Activated T-cell treated with anti-CD3 and anti-CD28 coated beads, Interleukin-2, amount 50 U/mL, for 4 hours (primary cell): ENCODE data around the gene KCNA4. TPM values are rescaled to one million over a fixed set of nuclear protein-coding genes. Genes with fewer than 3 reads are reported as not detected.

ENCODE experiments used
- ATAC-seq, 2 donors: fragments of 200-7000 bp; cut with Tn5 transposase; one replicate each; pipeline ENCODE4 v1.10.0; 2021
- DNase-seq: peaks from one replicate; pipeline ENCODE4 v3.0.0-alpha.2; 2020
- H3K27me3 Mint-ChIP-seq: one replicate; pipeline ENCODE4 v1.8.0; 2021; ENCODE audit warnings: low read depth, mixed read lengths
- H3K36me3 Mint-ChIP-seq: one replicate; pipeline ENCODE4 v1.8.0; 2022; ENCODE audit warnings: mixed read lengths; ENCODE audit not compliant: insufficient read depth
- H3K4me1 Mint-ChIP-seq: one replicate; pipeline ENCODE4 v1.8.0; 2021; ENCODE audit warnings: low read depth, mixed read lengths
- H3K4me3 Mint-ChIP-seq: one replicate; pipeline ENCODE4 v1.8.0; 2021; ENCODE audit warnings: mild to moderate bottlenecking, moderate library complexity, mixed read lengths
- H3K9me3 Mint-ChIP-seq: one replicate; pipeline ENCODE4 v1.8.0; 2021; ENCODE audit warnings: mixed read lengths
- total RNA-seq, 3 donors: library from RNA; stranded (reverse); gene quantifications; one replicate each; pipeline ENCODE4 v1.2.1, GENCODE V29; 2021

Gene KCNA4
- total RNA-seq, 3 donors from 2014 or later, result not detected

DNA sequence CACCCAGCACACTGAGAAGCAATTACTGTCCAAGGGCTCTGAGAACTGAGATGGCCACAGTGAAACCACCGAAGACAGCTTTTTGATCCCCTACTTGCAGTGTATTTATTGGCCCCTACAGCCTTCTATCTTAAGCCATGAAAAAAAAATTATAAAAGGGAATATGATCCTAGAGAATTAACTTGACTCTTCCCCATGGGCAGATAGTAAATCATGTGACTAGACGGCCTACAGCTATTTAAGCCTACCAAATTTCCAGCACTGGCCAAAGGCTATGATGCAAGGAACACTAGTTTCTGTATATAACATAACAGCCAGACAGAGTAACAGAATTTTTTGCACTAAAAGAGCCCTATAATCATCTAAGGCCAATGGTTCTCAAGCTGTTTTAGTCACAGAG lies 53.8 kb downstream of the KCNA4 start:
- peaks cover 4% of the 10 kb centered on the region for H3K9me3 Mint-ChIP-seq
- no peaks in the 10 kb centered on the region for H3K4me1 Mint-ChIP-seq
- H3K4me3 Mint-ChIP-seq, result no peak overlapping the region
- ATAC-seq (no peak), DNase-seq (no peak)
- H3K36me3 Mint-ChIP-seq, result no peaks in the 10 kb centered on the region
- H3K27me3 Mint-ChIP-seq, result no peaks in the 10 kb centered on the region

DNA sequence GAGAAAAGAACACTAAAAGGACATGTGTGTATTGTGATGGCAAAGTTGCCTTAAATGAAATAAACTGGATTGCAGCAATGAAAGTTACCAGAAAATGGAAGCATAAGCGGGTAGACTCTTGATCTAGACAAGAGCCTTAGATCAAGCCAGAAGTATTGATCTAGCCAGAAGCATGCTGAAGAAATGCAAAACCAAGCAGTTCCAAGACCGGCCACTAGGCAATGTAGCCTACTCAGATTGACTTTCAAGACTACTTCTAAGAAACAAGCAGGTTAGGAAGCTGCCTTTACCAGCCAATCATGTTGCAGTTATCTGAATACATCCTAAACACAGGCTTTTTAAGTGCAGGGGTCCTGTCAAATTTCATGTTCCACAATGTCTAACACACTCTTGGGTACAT lies 54.6 kb downstream of the KCNA4 start:
- Mint-ChIP-seq H3K9me3 (peaks cover 6% of the 10 kb centered on the region), H3K4me3 (no peak overlapping the region), H3K27me3 (no peaks in the 10 kb centered on the region), H3K4me1 (no peaks in the 10 kb centered on the region), H3K36me3 (no peaks in the 10 kb centered on the region)
- no peak for ATAC-seq
- no peak for DNase-seq

Other genes with a start within 250 kb of the KCNA4 start
- not detected for gene FSHB, start 214.0 kb upstream of the KCNA4 start, total RNA-seq